DND-41 (cell line): ENCODE data around the gene SLC2A9.

ENCODE experiments used
- CTCF ChIP-seq: IDR thresholded peaks from 2 replicates; pipeline ENCODE4 v1.5.1; 2012; ENCODE audit warnings: borderline replicate concordance, low read length, moderate library complexity, mild to moderate bottlenecking; ENCODE audit not compliant: poor library complexity, severe bottlenecking; ENCODE audit errors: extremely low read depth
- EZH2 ChIP-seq: IDR thresholded peaks from 3 replicates; pipeline ENCODE4 v1.6.1; 2012; ENCODE audit warnings: borderline replicate concordance, low read depth, mild to moderate bottlenecking, moderate library complexity, low read length, inconsistent platforms; ENCODE audit not compliant: severe bottlenecking

GRCh38 chr4:9899306-9900055, 121.8 kb downstream of the SLC2A9 start:
- no peak for TF ChIP-seq CTCF
- TF ChIP-seq EZH2, result no peak
